HG03095 (cell line): ENCODE data around the gene SYNM.

Experiments used
- ATAC-seq: cut with Tn5 transposase; IDR thresholded peaks from one replicate; pipeline ENCODE4 v1.9.1; 2021; ENCODE audit warnings: moderate library complexity; ENCODE audit not compliant: unreplicated experiment

SYNM gene

GRCh38 chr15:99163271-99164062 is 58.6 kb downstream of the SYNM start:
- no peak for ATAC-seq

GRCh38 chr15:99164119-99164518 is 59.2 kb downstream of the SYNM start:
- no peak for ATAC-seq

- ATAC-seq = no peak
Measured at GRCh38 chr15:99165020-99165790, 60.3 kb downstream of the SYNM start.

DNA sequence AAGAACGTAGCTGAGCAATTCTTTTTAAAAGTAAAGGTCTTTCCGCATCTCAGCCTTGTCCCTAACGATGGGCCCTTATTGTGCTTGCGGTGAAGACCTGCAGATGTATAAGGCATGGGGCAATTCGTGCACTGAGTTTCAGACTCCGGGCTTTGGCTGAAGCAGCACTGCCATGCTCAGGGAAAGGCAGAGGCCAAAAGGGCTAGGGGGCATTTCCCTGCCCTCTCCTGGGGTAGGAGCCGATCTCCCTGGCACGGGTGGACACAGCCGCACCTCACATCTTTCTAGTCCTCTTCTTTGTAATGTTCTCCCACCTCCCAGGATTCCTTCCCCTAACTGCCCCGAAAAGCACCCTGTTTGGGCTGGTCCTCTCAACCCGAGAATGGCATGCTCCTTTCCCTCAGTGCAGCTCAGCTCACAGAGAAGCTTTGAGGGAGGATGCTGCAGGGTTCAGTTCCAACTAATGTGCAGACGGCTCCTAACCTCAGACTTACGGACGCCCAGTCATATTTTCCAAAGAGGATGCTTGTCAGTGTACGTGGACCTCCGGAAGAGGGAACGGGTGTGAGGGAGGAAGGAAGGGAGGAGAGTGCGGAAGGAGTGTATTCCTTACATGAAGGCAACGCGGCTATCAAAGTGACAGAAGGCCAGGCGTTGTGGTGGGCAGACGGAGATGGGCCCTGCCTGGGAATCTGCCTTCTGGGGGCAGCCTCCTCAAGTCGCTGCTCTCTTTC is 61.2 kb downstream of the SYNM start:
- ATAC-seq = no peak

DNA sequence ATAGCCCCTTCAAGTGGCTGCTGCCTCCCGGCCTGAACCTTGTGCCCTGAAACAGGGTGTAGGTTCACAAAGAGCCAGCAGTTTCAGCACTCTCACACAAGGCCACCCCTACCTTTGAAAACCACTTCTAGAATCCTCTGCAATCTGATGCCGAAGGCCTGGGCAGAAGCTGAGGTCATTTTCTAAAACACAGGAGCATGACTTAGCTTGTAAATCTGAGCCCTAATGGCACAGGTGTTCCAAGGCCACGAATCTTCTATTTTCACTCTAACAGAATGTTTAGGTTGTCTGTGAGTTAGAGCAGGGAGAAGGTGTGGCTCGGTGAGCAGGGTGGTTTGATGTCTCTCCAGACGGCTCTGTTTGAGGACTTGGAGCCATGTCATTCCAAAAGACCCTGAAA is 62.3 kb downstream of the SYNM start:
- no peak for ATAC-seq

DNA sequence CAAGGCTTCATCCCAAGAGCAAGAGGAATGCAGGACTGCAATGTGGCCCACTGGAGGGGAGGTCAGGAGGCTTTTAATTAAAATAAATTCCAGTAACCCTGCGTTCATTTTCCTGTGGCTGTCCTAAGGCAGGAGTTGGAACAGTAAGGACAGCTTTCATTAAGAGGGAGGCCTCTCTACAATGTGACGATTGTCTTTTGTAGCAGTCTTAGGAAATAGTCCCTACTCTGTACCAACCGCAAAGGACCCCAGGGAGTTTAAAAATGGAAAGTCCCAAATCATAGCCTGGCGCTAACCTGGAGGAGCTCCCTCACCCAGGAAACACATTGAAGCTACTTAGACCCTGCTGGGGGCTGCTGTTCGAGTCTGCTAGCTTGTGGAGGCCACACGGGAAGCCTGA is 62.8 kb downstream of the SYNM start:
- no peak for ATAC-seq

GRCh38 chr15:99168601-99169580 is 64.0 kb downstream of the SYNM start:
- ATAC-seq = no peak

DNA sequence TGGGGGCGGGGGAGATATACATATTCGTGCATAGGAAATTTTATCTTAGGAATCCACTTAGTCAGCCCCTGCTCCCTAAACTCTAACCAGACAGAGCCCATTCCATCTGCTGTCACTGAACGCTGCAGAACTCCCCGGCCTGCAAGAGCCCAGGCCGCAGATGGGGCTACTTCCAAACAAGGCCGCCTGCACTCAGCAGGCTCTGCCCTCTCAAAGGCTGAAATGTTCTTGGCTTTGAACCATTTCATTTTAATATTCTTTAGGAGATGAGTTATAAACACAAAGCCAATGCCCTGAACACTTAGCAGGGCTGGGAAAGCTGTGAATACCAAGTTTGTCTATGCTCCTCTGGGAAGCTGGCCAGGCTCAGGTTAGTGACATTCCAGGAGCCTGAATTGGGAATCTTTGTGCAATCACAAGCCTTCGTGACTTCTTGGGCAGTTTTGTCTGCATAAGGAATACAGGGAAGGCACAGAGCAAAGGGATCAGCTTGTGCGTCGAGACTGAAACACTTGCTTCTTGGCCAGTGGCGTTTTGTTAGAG is 65.0 kb downstream of the SYNM start:
- no peak for ATAC-seq

GRCh38 chr15:99170476-99171065 is 65.7 kb downstream of the SYNM start:
- no peak for ATAC-seq

GRCh38 chr15:99172171-99172570 is 67.3 kb downstream of the SYNM start:
- no peak for ATAC-seq

DNA sequence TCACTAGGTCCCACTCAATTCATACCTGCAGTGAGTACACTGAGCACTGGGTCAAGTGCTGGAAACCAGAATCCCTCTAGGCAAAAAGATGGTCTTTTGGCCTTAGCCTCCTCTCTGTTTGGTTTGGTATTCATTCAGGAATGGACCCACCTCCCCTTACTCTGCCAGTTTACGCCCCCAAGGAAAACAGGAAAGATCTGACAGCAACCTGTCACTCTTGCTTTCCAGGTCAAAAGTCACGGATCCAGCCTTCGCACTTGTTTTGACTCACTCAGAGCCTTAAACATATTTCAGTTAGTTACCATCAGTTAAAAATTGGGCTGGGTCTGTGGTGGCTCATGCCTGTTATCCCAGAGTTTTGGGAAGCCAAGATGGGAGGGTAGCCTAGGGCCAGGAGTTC is 68.1 kb downstream of the SYNM start:
- no peak for ATAC-seq

DNA sequence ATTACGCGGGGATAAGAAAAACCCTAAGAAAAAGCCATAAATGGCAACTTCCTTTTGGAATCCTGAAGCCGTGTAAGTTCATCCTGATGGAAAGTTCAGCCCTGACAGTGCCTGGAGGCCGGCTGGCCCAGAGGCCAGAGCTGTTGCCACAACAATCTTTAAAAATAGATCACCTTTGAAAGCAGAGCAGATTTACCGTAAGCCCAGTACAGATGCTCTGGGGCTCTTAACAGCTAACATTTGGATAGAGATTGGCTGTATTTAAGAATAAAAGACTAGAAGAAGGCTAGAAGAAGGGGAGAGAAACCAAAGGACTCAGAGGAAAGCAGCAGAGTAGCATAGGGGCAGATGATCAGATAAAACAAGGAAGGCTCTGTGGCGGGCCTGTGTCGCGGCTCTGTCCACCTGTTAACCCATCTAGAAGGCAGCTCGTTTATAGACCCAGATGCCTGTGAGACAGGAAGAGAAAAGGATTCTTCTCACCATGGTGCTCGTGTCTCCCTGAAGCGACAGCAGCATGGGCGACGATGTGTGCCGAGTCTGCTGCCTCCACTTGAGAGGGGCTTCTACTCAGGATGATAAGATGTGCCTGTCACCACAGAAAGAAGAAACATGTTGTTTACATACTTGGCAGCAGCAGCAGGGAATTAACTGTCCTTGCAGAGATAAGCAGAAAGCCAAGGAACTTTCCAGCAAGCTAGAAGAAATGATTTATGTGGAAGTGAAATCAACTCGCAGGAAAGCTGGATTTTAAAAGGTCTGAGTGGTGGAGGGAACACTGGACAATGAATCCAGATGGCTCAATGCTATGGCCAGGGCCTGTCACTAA is 69.9 kb downstream of the SYNM start:
- ATAC-seq = no peak

- ATAC-seq = no peak
Measured at GRCh38 chr15:99176757-99177156, 71.9 kb downstream of the SYNM start.

DNA sequence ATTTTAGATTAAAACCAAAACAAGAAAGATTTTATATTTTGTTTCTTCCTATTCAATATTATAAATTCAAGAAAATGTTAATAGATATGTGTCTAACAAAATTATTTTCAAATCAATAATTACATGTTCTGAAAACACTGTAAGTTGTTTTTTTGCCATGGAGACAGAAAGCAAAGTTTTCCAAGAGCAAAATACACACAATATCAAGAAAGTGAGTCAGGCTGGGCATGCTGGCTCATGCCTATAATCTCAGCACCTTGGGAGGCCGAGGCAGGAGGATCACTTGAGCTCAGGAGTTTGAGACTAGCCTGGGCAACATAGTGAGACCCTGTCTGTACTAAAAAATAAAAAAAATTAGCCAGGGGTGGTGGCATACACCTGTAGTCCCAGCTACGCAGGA is 72.8 kb downstream of the SYNM start:
- no peak for ATAC-seq

GRCh38 chr15:99180086-99180963 is 75.4 kb downstream of the SYNM start:
- no peak for ATAC-seq

DNA sequence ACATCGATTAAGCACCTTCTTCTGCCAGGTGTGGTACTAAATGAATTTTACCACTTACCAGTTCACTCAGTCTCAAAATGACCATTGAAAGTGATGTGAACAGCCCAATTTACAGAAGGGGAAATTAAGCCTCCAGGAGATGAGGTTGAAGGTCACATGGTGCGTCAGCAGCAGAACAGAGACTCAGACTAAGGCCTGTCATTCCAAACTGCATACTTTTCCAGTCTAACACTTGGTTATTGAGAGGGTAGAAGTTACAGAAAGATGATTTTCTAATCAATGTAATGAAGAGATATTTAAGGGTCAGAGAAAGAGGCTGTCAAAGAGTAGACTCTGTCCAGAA is 76.1 kb downstream of the SYNM start:
- no peak for ATAC-seq

DNA sequence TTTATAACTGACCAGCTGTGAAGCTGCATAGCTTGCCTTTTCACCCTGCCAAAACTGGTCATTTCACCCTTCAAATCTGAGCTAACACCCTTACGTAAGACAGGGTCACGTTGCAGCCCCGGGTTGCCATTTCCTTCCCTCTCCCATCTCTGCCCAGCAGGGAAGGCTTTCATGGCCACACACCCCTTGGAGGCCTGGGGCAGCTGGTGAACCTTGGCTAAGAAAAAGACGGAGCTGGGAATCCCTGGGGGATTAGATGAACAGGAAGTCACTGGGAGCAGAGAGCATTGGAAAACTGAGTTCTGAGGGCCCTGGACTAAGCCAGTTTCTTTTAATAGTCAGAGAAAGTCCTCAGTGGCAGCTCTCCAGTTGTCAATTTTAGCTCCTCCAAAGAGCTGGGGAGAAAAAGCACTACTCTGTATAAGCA is 76.7 kb downstream of the SYNM start:
- ATAC-seq = no peak

GRCh38 chr15:99182791-99183190 is 77.9 kb downstream of the SYNM start:
- ATAC-seq = no peak
